Stimulated activated naive CD4-positive, alpha-beta T cell (primary cell): ENCODE results near the gene CADM4.

Experiments
- DNase-seq, 6 experiments: peaks; one replicate each; lab custom pipeline; 2025; lab: John Stamatoyannopoulos, UW

CADM4 gene

DNA sequence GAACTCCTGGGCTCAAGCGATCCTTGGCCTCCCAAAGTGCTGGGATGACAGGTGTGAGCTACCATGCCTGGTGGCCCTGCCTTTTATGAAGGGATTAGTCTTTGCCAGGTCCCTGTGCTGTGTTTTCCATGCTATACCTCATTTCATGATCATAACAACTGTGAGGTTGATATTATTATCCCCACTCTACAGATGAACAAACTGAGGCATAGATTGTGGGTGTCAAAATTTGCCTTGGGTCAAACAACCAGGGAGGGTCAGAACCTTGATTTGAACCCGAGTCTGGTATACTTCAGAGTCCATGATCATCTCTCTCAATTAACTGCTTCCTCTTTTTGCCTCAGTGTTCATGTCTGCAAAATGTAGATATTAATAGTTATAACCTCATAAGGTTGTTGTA lies 57.2 kb downstream of the CADM4 start:
- no peak for DNase-seq

DNA sequence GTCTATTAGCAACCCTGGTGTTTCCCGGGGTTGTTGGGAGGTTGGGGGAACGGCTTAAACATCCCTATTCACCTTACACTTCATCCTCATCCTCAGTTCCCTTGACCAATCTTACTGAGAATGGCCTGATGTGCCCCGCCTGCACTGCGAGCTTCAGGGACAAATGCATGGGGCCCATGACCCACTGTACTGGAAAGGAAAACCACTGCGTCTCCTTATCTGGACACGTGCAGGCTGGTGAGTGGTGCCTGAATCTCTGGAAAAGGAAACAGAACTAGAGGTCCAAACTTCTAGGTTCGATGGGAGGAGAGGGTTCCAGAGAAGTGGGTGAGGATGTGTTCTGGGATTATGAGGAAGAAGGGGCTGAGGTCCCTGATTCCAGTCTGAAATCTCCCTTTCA lies 58.2 kb downstream of the CADM4 start:
- DNase-seq, result no peak

DNA sequence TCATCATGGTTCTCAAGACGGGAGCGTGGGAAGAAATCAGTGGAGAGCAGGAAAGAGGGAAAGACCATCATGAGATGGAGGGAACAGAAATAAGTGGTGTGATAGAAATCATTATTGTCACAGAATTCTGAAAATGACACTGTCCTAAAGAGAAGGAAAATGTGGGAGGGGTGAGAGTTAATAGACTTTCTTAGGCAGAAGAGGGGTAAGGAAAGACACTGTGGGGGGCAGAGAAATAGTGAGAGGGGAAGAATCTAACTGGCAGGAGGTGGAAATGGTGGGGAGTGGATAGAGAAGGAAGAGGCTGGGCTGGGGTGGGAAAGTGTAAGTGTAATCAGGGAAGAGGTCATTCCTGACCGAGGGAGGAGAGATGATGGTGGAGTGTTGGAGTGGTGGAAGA lies 60.9 kb downstream of the CADM4 start:
- DNase-seq, result no peak

DNA sequence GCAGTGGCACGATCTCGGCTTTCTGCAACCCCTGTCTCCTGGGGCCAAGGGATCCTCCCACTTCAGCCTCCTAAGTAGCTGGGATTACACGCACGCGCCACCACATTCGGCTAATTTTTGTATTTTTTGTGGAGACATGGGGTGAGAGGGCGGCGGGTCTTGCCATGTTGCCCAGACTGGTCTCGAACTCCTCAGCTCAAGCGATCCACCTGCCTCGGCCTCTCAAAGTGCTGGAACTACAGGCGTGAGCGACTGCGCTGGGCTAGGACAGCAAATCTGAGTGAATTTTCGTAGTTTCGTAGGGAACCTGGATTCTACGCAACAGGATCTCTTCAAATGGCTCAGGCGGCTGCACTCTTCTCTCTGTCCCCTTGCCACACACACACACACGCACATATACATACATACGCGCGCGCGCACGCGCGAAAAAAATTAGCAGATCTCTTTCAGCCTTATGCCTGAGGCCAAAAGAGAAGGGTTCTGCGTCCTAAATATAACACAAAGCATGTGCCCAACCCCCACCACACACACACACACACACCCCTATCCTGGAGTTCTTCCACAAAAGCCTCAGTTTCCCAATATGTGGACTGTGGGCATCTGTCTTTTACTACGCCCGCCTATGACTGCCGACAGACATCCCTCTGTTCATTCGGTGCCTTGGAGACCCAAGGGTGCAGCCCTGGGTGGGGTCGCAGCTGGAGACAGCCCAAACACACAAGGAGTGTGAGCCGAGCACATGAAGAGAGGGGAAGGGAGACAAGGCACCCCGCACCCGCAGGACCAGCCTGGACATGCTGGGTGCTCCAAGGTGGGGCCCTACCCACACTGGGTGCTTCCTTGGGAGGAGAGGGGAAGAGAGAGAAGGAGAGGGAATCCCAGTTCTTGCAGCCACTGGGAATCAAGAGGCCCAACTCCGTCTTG lies 63.4 kb downstream of the CADM4 start:
- DNase-seq, result peak in 1 of 6 experiments; percentile 50

DNA sequence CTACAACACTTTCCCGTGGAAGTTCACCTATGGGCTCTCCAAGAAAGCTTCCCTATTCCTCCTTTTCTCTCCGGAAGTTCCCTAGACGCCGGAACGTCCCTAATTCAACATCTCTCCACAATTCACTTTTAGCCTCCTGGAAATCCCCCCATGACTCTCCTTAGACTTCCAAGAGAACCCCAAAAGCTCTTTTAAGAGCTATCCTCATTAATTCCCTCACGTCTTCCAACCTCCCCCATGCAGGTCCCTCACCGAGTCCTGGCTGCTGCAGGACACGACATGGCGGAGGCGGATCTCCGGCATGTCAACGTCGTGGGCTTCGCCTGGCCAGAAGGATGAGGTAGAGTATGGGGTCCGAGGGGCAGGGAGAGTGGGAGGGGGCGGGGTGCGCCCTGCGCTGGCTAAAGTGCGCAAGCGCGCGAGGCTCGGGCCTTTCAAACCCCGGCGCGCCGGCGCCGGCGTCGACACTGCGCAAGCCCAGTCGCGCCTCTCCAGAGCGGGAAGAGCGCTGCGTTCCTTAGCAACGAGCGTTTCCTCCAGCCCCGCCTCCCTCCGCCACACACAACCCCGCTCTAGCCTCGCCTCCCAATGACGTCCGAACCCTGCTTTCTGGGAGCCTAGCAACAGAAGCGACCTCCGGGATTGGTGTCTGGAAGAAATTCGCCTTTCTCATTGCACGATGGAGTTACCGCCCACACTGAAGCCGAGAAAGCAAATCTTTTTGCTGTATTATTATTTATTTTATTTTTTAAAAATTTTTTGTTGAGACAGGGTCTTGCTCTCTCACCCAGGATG lies 64.3 kb downstream of the CADM4 start, which contains the start of the genes PINLYP and XRCC1:
TSS of gene PINLYP (plus strand) at position 646 of the 795 bp plus-strand sequence. CDS start 1,391 bp downstream, outside the sequence.
TSS of gene XRCC1 (minus strand) at position 372 of the 795 bp plus-strand sequence. CDS start at position 303, 69 bp downstream.
- DNase-seq, result peak; percentile 90 to 97 (median 96)

DNA sequence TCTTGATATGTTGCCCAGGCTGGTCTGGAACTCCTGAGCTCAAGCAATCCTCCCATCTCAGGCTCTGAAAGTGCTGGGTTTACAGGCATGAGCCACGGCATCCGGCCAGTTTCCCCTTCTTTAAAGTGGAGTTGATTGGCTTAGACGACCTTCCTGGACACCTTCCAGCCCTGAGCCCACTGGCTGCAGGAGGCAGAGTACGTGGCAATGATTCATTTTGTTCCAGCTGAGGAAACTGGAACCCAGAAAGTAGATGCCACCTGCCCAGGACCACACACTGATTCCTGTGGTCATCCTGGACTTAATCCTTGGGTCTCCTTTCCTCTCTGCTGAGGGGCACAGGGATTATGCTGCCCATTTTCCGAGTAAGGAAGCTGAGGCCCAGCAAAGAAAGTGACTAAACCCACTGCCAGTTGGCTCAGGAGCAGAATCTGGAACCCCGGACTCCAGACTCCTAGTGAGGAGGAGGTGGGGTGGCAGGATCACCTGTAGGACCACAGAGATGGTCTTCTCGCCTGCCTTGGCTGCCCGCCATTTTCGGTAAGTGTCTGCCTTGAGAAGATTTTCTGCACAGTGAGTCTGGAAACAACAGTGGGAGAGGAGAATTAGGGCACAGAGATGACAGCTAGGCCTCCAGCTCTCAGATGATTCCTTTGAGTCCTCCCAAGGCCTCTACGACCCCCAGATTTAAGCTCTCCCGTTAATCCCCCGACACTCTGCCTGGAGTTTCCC lies 65.1 kb downstream of the CADM4 start:
- DNase-seq, result no peak
